MM.1S (cell line): ENCODE results near the gene GPR153.

Source experiments
- DNase-seq: peaks from one replicate; pipeline ENCODE4 v3.0.0-alpha.2; 2015
- H2AFZ ChIP-seq: fragments of 300-600 bp; sonication (generic); 2 replicates; pipeline ENCODE4 v1.6.0; 2016; ENCODE audit warnings: antibody characterized with exemption, low read length
- H3F3A ChIP-seq: fragments of 300-600 bp; sonication (generic); 2 replicates; pipeline ENCODE4 v1.6.1; 2016; ENCODE audit warnings: mild to moderate bottlenecking, antibody characterized with exemption, low read length, moderate library complexity, mixed read lengths; ENCODE audit not compliant: insufficient read depth
- H3K27ac ChIP-seq: fragments of 300-600 bp; sonication (generic); 2 replicates; pipeline ENCODE4 v1.5.1; 2016; ENCODE audit warnings: mild to moderate bottlenecking, low read length
- H3K27me3 ChIP-seq: fragments of 300-600 bp; sonication (generic); replicated peaks from 2 replicates; pipeline ENCODE4 v1.6.0; 2016; ENCODE audit warnings: low read length; ENCODE audit not compliant: insufficient read depth
- H3K36me3 ChIP-seq: fragments of 300-600 bp; sonication (generic); replicated peaks from 2 replicates; pipeline ENCODE4 v1.6.1; 2016; ENCODE audit warnings: mild to moderate bottlenecking, low read length, mixed read lengths; ENCODE audit not compliant: insufficient read depth
- H3K4me1 ChIP-seq: fragments of 300-600 bp; sonication (generic); 2 replicates; pipeline ENCODE4 v1.6.1; 2016; ENCODE audit warnings: low read length, mixed read lengths
- H3K4me2 ChIP-seq: fragments of 300-600 bp; sonication (generic); 2 replicates; pipeline ENCODE4 v1.6.0; 2016; ENCODE audit warnings: low read depth, low read length
- H3K4me3 ChIP-seq: fragments of 300-600 bp; sonication (generic); 2 replicates; pipeline ENCODE4 v1.5.1; 2016; ENCODE audit warnings: low read length, mixed read lengths
- H3K79me2 ChIP-seq: fragments of 300-600 bp; sonication (generic); 2 replicates; pipeline ENCODE4 v1.6.1; 2016; ENCODE audit warnings: mixed run types, low read length, mixed read lengths
- H3K9ac ChIP-seq: fragments of 300-600 bp; sonication (generic); 2 replicates; pipeline ENCODE4 v1.6.1; 2016; ENCODE audit warnings: low read length, mixed read lengths
- H3K9me2 ChIP-seq: fragments of 300-600 bp; sonication (generic); replicated peaks from 2 replicates; pipeline ENCODE4 v1.6.1; 2016; ENCODE audit warnings: mild to moderate bottlenecking, low read length, mixed read lengths; ENCODE audit not compliant: insufficient read depth
- H3K9me3 ChIP-seq: fragments of 300-600 bp; sonication (generic); replicated peaks from 2 replicates; pipeline ENCODE4 v1.6.1; 2016; ENCODE audit warnings: mild to moderate bottlenecking, low read length, mixed read lengths; ENCODE audit not compliant: insufficient read depth
- H4K20me1 ChIP-seq: fragments of 300-600 bp; sonication (generic); 2 replicates; pipeline ENCODE4 v1.6.1; 2016; ENCODE audit warnings: mild to moderate bottlenecking, low read length, moderate library complexity, mixed read lengths; ENCODE audit not compliant: insufficient read depth
- EZH2 ChIP-seq: fragments of 300-600 bp; sonication (generic); optimal IDR thresholded peaks from 2 replicates; pipeline ENCODE3; 2017; ENCODE audit warnings: low read depth, mild to moderate bottlenecking, antibody characterized with exemption, low read length, mixed read lengths
- EZH2phosphoT487 ChIP-seq: fragments of 300-600 bp; sonication (generic); IDR thresholded peaks from 2 replicates; pipeline ENCODE4 v1.6.1; 2018; ENCODE audit warnings: antibody characterized with exemption, low read length
- TF ChIP-seq, protein P1 (sequence below): fragments of 300-600 bp; sonication (generic); IDR thresholded peaks from 2 replicates; pipeline ENCODE4 v1.5.1; 2016; ENCODE audit warnings: antibody characterized with exemption, low read length, mixed read lengths

GPR153 gene

DNA sequence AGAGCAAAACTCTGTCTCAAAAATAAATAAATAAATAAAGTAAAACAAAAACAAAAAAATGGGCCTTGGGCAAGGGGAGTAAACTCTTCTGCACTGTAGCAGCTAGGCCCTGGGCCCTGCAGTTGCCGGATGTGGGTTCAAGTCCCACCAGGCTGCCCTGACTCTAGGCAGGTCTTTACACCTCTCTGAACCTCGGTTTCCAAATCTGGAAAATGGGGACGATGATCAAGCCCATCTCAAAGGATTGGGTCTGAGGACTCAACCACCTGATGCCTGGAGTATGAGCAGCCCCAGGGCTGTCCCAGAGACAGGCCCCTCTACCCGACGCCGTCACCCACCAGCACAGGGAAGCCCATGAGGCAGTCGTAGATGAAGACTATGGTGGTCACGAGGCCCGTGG, 7.5 kb downstream of the GPR153 start:
- TF ChIP-seq EZH2 = no peak
- TF ChIP-seq EZH2phosphoT487 = no peak
- TF ChIP-seq, protein P1, sequence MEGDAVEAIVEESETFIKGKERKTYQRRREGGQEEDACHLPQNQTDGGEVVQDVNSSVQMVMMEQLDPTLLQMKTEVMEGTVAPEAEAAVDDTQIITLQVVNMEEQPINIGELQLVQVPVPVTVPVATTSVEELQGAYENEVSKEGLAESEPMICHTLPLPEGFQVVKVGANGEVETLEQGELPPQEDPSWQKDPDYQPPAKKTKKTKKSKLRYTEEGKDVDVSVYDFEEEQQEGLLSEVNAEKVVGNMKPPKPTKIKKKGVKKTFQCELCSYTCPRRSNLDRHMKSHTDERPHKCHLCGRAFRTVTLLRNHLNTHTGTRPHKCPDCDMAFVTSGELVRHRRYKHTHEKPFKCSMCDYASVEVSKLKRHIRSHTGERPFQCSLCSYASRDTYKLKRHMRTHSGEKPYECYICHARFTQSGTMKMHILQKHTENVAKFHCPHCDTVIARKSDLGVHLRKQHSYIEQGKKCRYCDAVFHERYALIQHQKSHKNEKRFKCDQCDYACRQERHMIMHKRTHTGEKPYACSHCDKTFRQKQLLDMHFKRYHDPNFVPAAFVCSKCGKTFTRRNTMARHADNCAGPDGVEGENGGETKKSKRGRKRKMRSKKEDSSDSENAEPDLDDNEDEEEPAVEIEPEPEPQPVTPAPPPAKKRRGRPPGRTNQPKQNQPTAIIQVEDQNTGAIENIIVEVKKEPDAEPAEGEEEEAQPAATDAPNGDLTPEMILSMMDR = no peak
- Histone ChIP-seq H3F3A (no peaks in the 10 kb centered on the region), H3K27ac (no peak overlapping the region), H3K4me2 (no peak overlapping the region), H3K9me3 (no peaks in the 10 kb centered on the region), H3K9me2 (no peaks in the 10 kb centered on the region), H4K20me1 (no peaks in the 10 kb centered on the region), H2AFZ (no peak overlapping the region), H3K36me3 (no peaks in the 10 kb centered on the region), H3K79me2 (no peaks in the 10 kb centered on the region), H3K4me3 (no peak overlapping the region), H3K27me3 (peaks cover 85% of the 10 kb centered on the region), H3K9ac (no peak overlapping the region), H3K4me1 (no peaks in the 10 kb centered on the region)
- no peak for DNase-seq

DNA sequence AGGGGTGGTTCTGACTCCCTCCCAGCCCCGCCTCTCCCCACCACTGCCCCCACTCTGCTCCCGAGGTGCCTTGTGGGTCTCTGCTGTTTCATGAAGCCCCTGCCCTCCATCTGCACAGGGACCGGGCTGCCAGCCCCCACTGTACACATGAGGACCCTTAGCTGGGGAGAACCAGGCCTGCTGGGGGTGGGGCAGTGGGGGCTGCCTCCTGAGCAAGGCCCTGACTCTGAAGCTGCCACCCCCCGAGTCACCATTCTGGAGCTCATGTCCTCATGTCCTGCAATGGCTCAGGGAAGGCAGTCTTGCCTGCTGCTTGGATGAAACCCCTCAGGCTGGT, 8.6 kb downstream of the GPR153 start:
- H2AFZ ChIP-seq = no peak overlapping the region
- no peaks in the 10 kb centered on the region for H3F3A ChIP-seq
- H3K9ac ChIP-seq = no peak overlapping the region
- H3K9me2 ChIP-seq = no peaks in the 10 kb centered on the region
- H3K4me1 ChIP-seq = no peaks in the 10 kb centered on the region
- H4K20me1 ChIP-seq = no peaks in the 10 kb centered on the region
- no peaks in the 10 kb centered on the region for H3K36me3 ChIP-seq
- TF ChIP-seq EZH2phosphoT487 (no peak), EZH2 (no peak)
- TF ChIP-seq, protein P1 = no peak
- H3K79me2 ChIP-seq = no peaks in the 10 kb centered on the region
- peaks cover 86% of the 10 kb centered on the region for H3K27me3 ChIP-seq
- H3K4me3 ChIP-seq = no peak overlapping the region
- H3K27ac ChIP-seq = no peak overlapping the region
- no peak overlapping the region for H3K4me2 ChIP-seq
- DNase-seq = no peak
- no peaks in the 10 kb centered on the region for H3K9me3 ChIP-seq

DNA sequence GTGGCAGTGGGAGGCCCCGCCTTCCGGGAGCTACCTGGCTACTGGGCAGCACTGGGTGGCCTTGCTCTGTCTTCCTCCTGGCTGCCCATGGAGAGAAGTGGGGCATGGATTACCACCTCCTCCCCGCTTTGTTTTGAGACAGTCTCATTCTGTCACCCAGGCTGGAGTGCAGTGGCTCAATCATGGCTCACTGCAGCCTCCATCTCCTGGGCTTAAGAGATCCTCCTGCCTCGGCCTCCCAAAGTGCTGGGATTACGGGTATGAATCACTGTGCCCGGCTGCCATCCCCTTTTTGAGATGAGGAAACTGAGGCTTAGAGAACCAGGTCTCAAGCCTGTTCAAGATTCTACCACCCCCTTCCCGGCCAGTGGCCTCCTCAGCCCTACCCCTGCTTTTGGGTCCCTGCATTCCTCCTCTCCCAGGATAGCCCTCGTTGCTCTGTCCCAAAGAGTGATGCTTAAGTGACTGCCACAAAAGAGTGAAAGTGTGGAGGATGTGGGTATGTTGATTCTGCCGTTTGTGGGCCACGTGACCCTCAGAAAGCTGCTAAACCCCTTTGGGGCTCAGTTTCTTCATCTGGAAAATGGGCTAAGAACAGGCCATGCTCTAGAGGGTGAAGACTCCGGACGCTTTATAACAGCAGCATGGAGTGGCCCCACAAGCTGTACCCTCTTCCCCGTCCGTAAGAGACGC, 9.1 kb downstream of the GPR153 start:
- peaks cover 86% of the 10 kb centered on the region for H3K27me3 ChIP-seq

More for the DNA sequence above, 9.1 kb downstream of the GPR153 start:
- H4K20me1 ChIP-seq = no peaks in the 10 kb centered on the region
- no peaks in the 10 kb centered on the region for H3K79me2 ChIP-seq
- no peaks in the 10 kb centered on the region for H3F3A ChIP-seq
- no peaks in the 10 kb centered on the region for H3K9me3 ChIP-seq
- no peak overlapping the region for H3K4me3 ChIP-seq
- H3K27ac ChIP-seq = no peak overlapping the region
- H2AFZ ChIP-seq = no peak overlapping the region
- no peak overlapping the region for H3K9ac ChIP-seq
- TF ChIP-seq, protein P1 = no peak
- TF ChIP-seq EZH2phosphoT487 (no peak), EZH2 (no peak)
- no peaks in the 10 kb centered on the region for H3K9me2 ChIP-seq
- H3K4me1 ChIP-seq = no peaks in the 10 kb centered on the region
- no peak for DNase-seq
- no peaks in the 10 kb centered on the region for H3K36me3 ChIP-seq
- H3K4me2 ChIP-seq = no peak overlapping the region
